ENCODE results near the gene ZBTB2.

The ZBTB2 gene

GRCh38 chr6:151391471-151392413 is at the start of gene ZBTB2:
Gene ZBTB2, minus strand, starts transcription at chr6:151391559. Its CDS starts 17,922 bp downstream, at chr6:151373637.
- DNase-seq (ENCODE audit: low read depth) = peak; percentile 93

GRCh38 chr6:151440930-151441329 is 49.6 kb upstream of the ZBTB2 start:
- peak; percentile 40 for DNase-seq (ENCODE audit: low read depth)

- DNase-seq (ENCODE audit: low read depth) = no peak
Measured at GRCh38 chr6:151440498-151440897, 49.1 kb upstream of the ZBTB2 start.

GRCh38 chr6:151437401-151437800 is 46.0 kb upstream of the ZBTB2 start:
- peak; percentile 30 for DNase-seq (ENCODE audit: low read depth)

GRCh38 chr6:151436802-151437201 is 45.4 kb upstream of the ZBTB2 start:
- DNase-seq (ENCODE audit: low read depth) = peak; percentile 26

GRCh38 chr6:151436300-151436699 is 44.9 kb upstream of the ZBTB2 start:
- DNase-seq (ENCODE audit: low read depth) = no peak

- no peak for DNase-seq (ENCODE audit: low read depth)
Measured at GRCh38 chr6:151434369-151434768, 43.0 kb upstream of the ZBTB2 start.

- DNase-seq (ENCODE audit: low read depth) = no peak
Measured at GRCh38 chr6:151432651-151433050, 41.3 kb upstream of the ZBTB2 start.

- no peak for DNase-seq (ENCODE audit: low read depth)
Measured at GRCh38 chr6:151431337-151431736, 40.0 kb upstream of the ZBTB2 start.

- no peak for DNase-seq (ENCODE audit: low read depth)
Measured at GRCh38 chr6:151430886-151431285, 39.5 kb upstream of the ZBTB2 start.

- DNase-seq (ENCODE audit: low read depth) = no peak
Measured at GRCh38 chr6:151428093-151428735, 36.9 kb upstream of the ZBTB2 start.

- no peak for DNase-seq (ENCODE audit: low read depth)
Measured at GRCh38 chr6:151425561-151425960, 34.2 kb upstream of the ZBTB2 start.

GRCh38 chr6:151422981-151423380 is 31.6 kb upstream of the ZBTB2 start:
- no peak for DNase-seq (ENCODE audit: low read depth)

GRCh38 chr6:151417477-151417876 is 26.1 kb upstream of the ZBTB2 start:
- DNase-seq (ENCODE audit: low read depth) = no peak

- DNase-seq (ENCODE audit: low read depth) = no peak
Measured at GRCh38 chr6:151414641-151415260, 23.4 kb upstream of the ZBTB2 start.

- DNase-seq (ENCODE audit: low read depth) = no peak
Measured at GRCh38 chr6:151413372-151414145, 22.2 kb upstream of the ZBTB2 start.

- no peak for DNase-seq (ENCODE audit: low read depth)
Measured at GRCh38 chr6:151412909-151413308, 21.6 kb upstream of the ZBTB2 start.

- DNase-seq (ENCODE audit: low read depth) = no peak
Measured at GRCh38 chr6:151409679-151410078, 18.3 kb upstream of the ZBTB2 start.

GRCh38 chr6:151409260-151409659 is 17.9 kb upstream of the ZBTB2 start:
- no peak for DNase-seq (ENCODE audit: low read depth)

GRCh38 chr6:151408858-151409257 is 17.5 kb upstream of the ZBTB2 start:
- DNase-seq (ENCODE audit: low read depth) = no peak

- DNase-seq (ENCODE audit: low read depth) = no peak
Measured at GRCh38 chr6:151403919-151404308, 12.6 kb upstream of the ZBTB2 start.

- DNase-seq (ENCODE audit: low read depth) = no peak
Measured at GRCh38 chr6:151402228-151402627, 10.9 kb upstream of the ZBTB2 start.

Measured in ELR (cell line).